Measurements from ENCODE around the gene CKS2. TPM values are rescaled to one million over a fixed set of nuclear protein-coding genes. Genes with fewer than 3 reads are reported as not detected.

Gene CKS2
- total RNA-seq, 4 donors from 2014 or later, result 4.2 to 57.0 (median 19.1) TPM

GRCh38 chr9:89317282-89317681, 6.3 kb downstream of the CKS2 start:
- Histone ChIP-seq H3K27ac (peak overlapping the region; percentile 99 to 100), H3K4me1 (peaks cover 7 to 14% of the 10 kb centered on the region in 2 donors), H3K27me3 (no peaks in the 10 kb centered on the region), H3K36me3 (no peaks in the 10 kb centered on the region), H3K4me3 (no peak overlapping the region), H3K9me3 (no peaks in the 10 kb centered on the region)
- TF ChIP-seq, protein P1, sequence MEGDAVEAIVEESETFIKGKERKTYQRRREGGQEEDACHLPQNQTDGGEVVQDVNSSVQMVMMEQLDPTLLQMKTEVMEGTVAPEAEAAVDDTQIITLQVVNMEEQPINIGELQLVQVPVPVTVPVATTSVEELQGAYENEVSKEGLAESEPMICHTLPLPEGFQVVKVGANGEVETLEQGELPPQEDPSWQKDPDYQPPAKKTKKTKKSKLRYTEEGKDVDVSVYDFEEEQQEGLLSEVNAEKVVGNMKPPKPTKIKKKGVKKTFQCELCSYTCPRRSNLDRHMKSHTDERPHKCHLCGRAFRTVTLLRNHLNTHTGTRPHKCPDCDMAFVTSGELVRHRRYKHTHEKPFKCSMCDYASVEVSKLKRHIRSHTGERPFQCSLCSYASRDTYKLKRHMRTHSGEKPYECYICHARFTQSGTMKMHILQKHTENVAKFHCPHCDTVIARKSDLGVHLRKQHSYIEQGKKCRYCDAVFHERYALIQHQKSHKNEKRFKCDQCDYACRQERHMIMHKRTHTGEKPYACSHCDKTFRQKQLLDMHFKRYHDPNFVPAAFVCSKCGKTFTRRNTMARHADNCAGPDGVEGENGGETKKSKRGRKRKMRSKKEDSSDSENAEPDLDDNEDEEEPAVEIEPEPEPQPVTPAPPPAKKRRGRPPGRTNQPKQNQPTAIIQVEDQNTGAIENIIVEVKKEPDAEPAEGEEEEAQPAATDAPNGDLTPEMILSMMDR (IDR thresholded peaks at IDR 0.05), result no peak
- no peak for TF ChIP-seq POLR2A (IDR thresholded peaks at IDR 0.05)
- no peak for DNase-seq
- intact Hi-C loops (cut with DNase I; ENCODE audit: low total_unique reads), result no loop called here

DNA sequence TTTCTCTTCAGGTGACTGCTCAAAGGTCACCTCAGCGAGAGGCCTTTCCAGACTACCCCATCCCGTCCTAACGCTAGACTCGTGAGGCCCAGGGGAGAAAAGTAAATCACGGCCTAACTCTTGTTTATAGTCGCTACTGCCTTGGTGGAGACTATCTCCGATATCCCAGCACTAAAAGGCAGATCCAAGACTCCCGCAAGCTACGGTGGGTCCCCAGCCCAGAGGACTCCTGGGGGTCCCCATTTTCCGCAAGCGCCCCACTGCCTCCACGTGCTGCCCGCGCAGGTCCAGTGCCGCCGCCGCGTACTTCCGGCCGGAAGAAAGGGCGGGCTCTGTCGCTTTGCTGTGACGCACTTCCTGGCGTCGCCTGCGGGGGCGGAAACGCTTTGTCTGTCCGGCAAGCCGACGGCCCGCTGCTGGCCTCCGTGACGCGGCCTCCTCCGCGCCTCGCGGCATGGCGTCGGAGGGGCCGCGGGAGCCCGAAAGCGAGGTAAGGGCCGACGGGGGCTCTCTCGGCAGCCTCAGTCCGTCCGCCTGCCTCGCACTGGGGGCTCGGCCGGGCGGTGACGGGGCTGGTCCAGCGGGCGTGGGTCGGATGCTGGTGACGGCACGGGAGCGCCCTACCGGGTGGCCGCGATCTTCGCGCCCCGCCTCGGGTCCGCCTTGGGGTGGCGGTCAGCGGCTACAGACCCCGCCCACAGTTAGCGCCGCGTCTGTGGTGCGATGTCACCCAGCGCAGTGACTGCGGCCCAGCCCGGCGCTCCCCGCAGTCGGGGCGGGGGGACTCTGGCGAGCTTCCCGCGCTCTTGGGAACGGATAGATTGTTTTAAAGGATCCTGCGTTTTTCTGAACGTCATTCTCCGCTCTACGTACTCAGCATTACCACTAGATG, 7.4 kb downstream of the CKS2 start, which contains the start of gene SECISBP2:
SECISBP2 (plus strand) TSS at position 378 of the 892 bp plus-strand sequence; CDS start at position 455, 77 bp downstream.
- Histone ChIP-seq H3K27ac (peak within 1 kb of the TSS; percentile 99 to 100), H3K4me1 (peaks cover 7 to 14% of the 10 kb centered on the region in 2 donors)
- intact Hi-C loops (cut with DNase I; ENCODE audit: low total_unique reads), result no loop called here

GRCh38 chr9:89319015-89319905, 8.3 kb downstream of the CKS2 start:
- TF ChIP-seq POLR2A (IDR thresholded peaks at IDR 0.05), result no peak
- TF ChIP-seq, protein P1 (IDR thresholded peaks at IDR 0.05), result no peak
- intact Hi-C loops (cut with DNase I; ENCODE audit: low total_unique reads), result no loop called here
- Histone ChIP-seq H3K4me3 (peak overlapping the region; percentile 58 to 83), H3K9me3 (no peaks in the 10 kb centered on the region), H3K27ac (peak overlapping the region; percentile 99 to 100), H3K27me3 (no peaks in the 10 kb centered on the region), H3K36me3 (no peaks in the 10 kb centered on the region), H3K4me1 (peaks cover 7 to 14% of the 10 kb centered on the region in 2 donors)
- no peak for DNase-seq

More for the DNA sequence above, 7.4 kb downstream of the CKS2 start, which contains the start of gene SECISBP2:
- Histone ChIP-seq H3K9me3 (no peaks in the 10 kb centered on the region), H3K36me3 (no peaks in the 10 kb centered on the region), H3K4me3 (peak within 1 kb of the TSS; percentile 58 to 83), H3K27me3 (no peaks in the 10 kb centered on the region)
- peak; percentile 94 to 97 for DNase-seq
- TF ChIP-seq, protein P1 (IDR thresholded peaks at IDR 0.05), result peak; percentile 56 to 74 (median 72)
- peak; percentile 89 to 99 for TF ChIP-seq POLR2A (IDR thresholded peaks at IDR 0.05)

- Histone ChIP-seq H3K36me3 (no peaks in the 10 kb centered on the region), H3K27ac (no peak overlapping the region), H3K9me3 (no peaks in the 10 kb centered on the region), H3K27me3 (no peaks in the 10 kb centered on the region), H3K4me3 (no peak overlapping the region), H3K4me1 (peaks cover 7 to 14% of the 10 kb centered on the region in 2 donors)
- intact Hi-C loops (cut with DNase I; ENCODE audit: low total_unique reads), result no loop called here
- no peak for DNase-seq
- no peak for TF ChIP-seq POLR2A (IDR thresholded peaks at IDR 0.05)
- TF ChIP-seq, protein P1 (IDR thresholded peaks at IDR 0.05), result no peak
Measured at GRCh38 chr9:89323390-89323789, 12.4 kb downstream of the CKS2 start.

All from uterus (tissue), 4 donors.